PC-3 (cell line): ENCODE data around the gene PTPRN2. TPM values are rescaled to one million over a fixed set of nuclear protein-coding genes. Genes with fewer than 3 reads are reported as not detected.

Experiments
- ATAC-seq: fragments of 200-7000 bp; cut with Tn5 transposase; 2 replicates; pipeline ENCODE4 v1.9.1; 2020; ENCODE audit warnings: mild to moderate bottlenecking, moderate library complexity
- BruUV-seq: library from RNA; stranded (reverse); fragments of 400-500 nt; replicated peaks from 2 replicates; lab custom pipeline; 2021; lab: Mats Ljungman, UMichigan
- CTCF ChIA-PET: fragments of 300-600 bp; sonication (Branson Sonifier 250); formaldehyde crosslinking; loops from one replicate; lab custom pipeline; 2022; ENCODE audit warnings: antibody characterized with exemption; lab: Charles Lee
- POLR2A ChIA-PET: fragments of 300-600 bp; sonication (Branson Sonifier 250); formaldehyde crosslinking; loops from one replicate; lab custom pipeline; 2022; ENCODE audit warnings: antibody characterized with exemption; ENCODE audit not compliant: unreplicated experiment; lab: Charles Lee
- DNase-seq: peaks from one replicate; pipeline ENCODE4 v3.0.0-alpha.2; 2015
- H2AFZ ChIP-seq: fragments of 300-600 bp; sonication (generic); 2 replicates; pipeline ENCODE4 v1.6.0; 2016; ENCODE audit warnings: antibody characterized with exemption, low read length
- H3F3A ChIP-seq: fragments of 300-600 bp; sonication (generic); one replicate; pipeline ENCODE4 v1.6.0; 2017; ENCODE audit warnings: antibody characterized with exemption, low read length, control low read depth, mild to moderate bottlenecking; ENCODE audit not compliant: unreplicated experiment
- H3K27ac ChIP-seq: fragments of 300-600 bp; sonication (generic); 2 replicates; pipeline ENCODE4 v1.5.1; 2016; ENCODE audit warnings: mild to moderate bottlenecking, low read length
- H3K27me3 ChIP-seq: fragments of 300-600 bp; sonication (generic); 2 replicates; pipeline ENCODE4 v1.6.1; 2016; ENCODE audit warnings: low read length, mixed read lengths
- H3K36me3 ChIP-seq: fragments of 300-600 bp; sonication (generic); 2 replicates; pipeline ENCODE4 v1.6.1; 2016; ENCODE audit warnings: low read depth, mixed run types, low read length, mixed read lengths
- H3K4me1 ChIP-seq: fragments of 300-600 bp; sonication (generic); 2 replicates; pipeline ENCODE4 v1.5.1; 2016; ENCODE audit warnings: low read length; ENCODE audit not compliant: insufficient read depth
- H3K4me2 ChIP-seq: fragments of 300-600 bp; sonication (generic); 2 replicates; pipeline ENCODE4 v1.6.0; 2016; ENCODE audit warnings: low read length
- H3K4me3 ChIP-seq: fragments of 300-600 bp; sonication (generic); 2 replicates; pipeline ENCODE4 v1.5.1; 2016; ENCODE audit warnings: mild to moderate bottlenecking, low read length, mixed read lengths
- H3K79me2 ChIP-seq: fragments of 300-600 bp; sonication (generic); 2 replicates; pipeline ENCODE4 v1.6.1; 2017; ENCODE audit warnings: low read length, mixed read lengths
- H3K9ac ChIP-seq: fragments of 300-600 bp; sonication (generic); 2 replicates; pipeline ENCODE4 v1.6.0; 2016; ENCODE audit warnings: mild to moderate bottlenecking, low read length
- H3K9me2 ChIP-seq: fragments of 300-600 bp; sonication (generic); replicated peaks from 2 replicates; pipeline ENCODE4 v1.6.1; 2016; ENCODE audit warnings: mixed run types, low read length, mixed read lengths
- H3K9me3 ChIP-seq: fragments of 300-600 bp; sonication (generic); 2 replicates; pipeline ENCODE4 v1.6.1; 2016; ENCODE audit warnings: low read length, mixed read lengths
- H4K20me1 ChIP-seq: fragments of 300-600 bp; sonication (generic); 2 replicates; pipeline ENCODE4 v1.6.1; 2016; ENCODE audit warnings: low read length, mixed read lengths
- EZH2 ChIP-seq: fragments of 300-600 bp; sonication (generic); IDR thresholded peaks from one replicate; pipeline ENCODE4 v1.6.1; 2017; ENCODE audit warnings: antibody characterized with exemption, mild to moderate bottlenecking, low read length; ENCODE audit not compliant: unreplicated experiment
- EZH2phosphoT487 ChIP-seq: fragments of 300-600 bp; sonication (generic); IDR thresholded peaks from 2 replicates; pipeline ENCODE4 v1.6.1; 2018; ENCODE audit warnings: mild to moderate bottlenecking, antibody characterized with exemption, low read length, borderline replicate concordance
- intact Hi-C: fragments of 100-400 bp; cut with micrococcal nuclease; formaldehyde crosslinking; loops from 2 replicates; pipeline ENCODE4 v1.9.0; 2023
- total RNA-seq: library from RNA; depleted of rRNA; stranded (reverse); fragments of >200 nt; gene quantifications from 2 replicates; pipeline ENCODE4 v1.2.3, GENCODE V29; 2014
- TF ChIP-seq, protein P1 (sequence below): fragments of 300-600 bp; sonication (generic); conservative IDR thresholded peaks from 2 replicates; pipeline ENCODE4 v1.5.1; 2017; ENCODE audit warnings: antibody characterized with exemption, low read depth, mild to moderate bottlenecking, low read length

PTPRN2 gene
- total RNA-seq, 1 experiment from 2014 or later: 3.2 TPM

GRCh38 chr7:157661611-157661975, 926.0 kb downstream of the PTPRN2 start:
- Histone ChIP-seq H3F3A (no peaks in the 10 kb centered on the region), H3K27ac (no peak overlapping the region), H3K79me2 (no peaks in the 10 kb centered on the region), H3K36me3 (no peaks in the 10 kb centered on the region), H3K9me3 (no peaks in the 10 kb centered on the region), H3K4me1 (no peaks in the 10 kb centered on the region), H3K4me3 (no peak overlapping the region), H3K9ac (no peak overlapping the region), H3K27me3 (no peaks in the 10 kb centered on the region), H4K20me1 (no peaks in the 10 kb centered on the region), H3K9me2 (no peaks in the 10 kb centered on the region), H2AFZ (no peak overlapping the region), H3K4me2 (no peak overlapping the region)
- no peak for TF ChIP-seq EZH2
- TF ChIP-seq, protein P1, sequence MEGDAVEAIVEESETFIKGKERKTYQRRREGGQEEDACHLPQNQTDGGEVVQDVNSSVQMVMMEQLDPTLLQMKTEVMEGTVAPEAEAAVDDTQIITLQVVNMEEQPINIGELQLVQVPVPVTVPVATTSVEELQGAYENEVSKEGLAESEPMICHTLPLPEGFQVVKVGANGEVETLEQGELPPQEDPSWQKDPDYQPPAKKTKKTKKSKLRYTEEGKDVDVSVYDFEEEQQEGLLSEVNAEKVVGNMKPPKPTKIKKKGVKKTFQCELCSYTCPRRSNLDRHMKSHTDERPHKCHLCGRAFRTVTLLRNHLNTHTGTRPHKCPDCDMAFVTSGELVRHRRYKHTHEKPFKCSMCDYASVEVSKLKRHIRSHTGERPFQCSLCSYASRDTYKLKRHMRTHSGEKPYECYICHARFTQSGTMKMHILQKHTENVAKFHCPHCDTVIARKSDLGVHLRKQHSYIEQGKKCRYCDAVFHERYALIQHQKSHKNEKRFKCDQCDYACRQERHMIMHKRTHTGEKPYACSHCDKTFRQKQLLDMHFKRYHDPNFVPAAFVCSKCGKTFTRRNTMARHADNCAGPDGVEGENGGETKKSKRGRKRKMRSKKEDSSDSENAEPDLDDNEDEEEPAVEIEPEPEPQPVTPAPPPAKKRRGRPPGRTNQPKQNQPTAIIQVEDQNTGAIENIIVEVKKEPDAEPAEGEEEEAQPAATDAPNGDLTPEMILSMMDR: no peak
- POLR2A ChIA-PET: no interaction called here
- ATAC-seq: no peak
- CTCF ChIA-PET: no interaction called here
- no TSS peak for BruUV-seq
- intact Hi-C loops: no loop called here
- DNase-seq: no peak

DNA sequence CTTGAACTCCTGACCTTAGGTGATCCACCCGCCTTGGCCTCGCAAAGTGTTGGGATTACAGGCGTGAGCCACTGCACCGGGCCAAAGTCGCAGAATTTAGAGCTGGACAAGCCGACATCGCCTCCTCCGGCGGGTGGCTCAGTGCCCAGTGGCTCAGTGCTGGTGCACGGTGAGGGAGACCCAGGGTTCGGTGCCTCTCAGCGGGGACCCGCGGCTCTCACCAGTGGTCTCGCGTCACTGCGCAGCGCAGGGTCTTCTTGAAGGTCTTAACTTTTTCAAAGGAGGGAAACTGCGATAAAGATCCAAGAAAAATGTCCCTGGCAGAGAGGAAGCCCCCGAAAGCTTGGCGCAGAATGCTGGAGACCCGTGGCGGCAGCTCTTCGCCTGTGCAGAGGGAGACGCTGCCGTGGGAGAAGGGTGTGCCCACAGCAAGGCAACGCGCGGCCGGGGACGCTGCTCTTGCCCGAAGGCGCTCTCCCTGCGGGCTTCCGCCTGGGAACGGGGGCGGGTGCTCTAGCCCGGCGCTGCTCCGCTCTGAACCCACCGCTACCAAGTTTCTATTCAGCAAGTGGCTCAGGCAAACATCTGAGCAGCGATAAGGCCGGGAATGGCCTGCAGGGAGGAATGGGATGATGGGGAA, 926.5 kb downstream of the PTPRN2 start:
- ATAC-seq (no peak), DNase-seq (no peak)
- ChIA-PET CTCF (no interaction called here), POLR2A (no interaction called here)
- Histone ChIP-seq H3F3A (no peaks in the 10 kb centered on the region), H3K9me2 (no peaks in the 10 kb centered on the region), H3K9ac (no peak overlapping the region), H3K9me3 (no peaks in the 10 kb centered on the region), H3K4me1 (no peaks in the 10 kb centered on the region), H2AFZ (no peak overlapping the region), H3K79me2 (no peaks in the 10 kb centered on the region), H3K36me3 (no peaks in the 10 kb centered on the region), H3K27me3 (no peaks in the 10 kb centered on the region), H3K27ac (no peak overlapping the region), H4K20me1 (no peaks in the 10 kb centered on the region), H3K4me2 (no peak overlapping the region), H3K4me3 (no peak overlapping the region)
- intact Hi-C loops: no loop called here
- BruUV-seq: no TSS peak
- TF ChIP-seq EZH2phosphoT487 (no peak), EZH2 (no peak)
- TF ChIP-seq, protein P1: no peak

DNA sequence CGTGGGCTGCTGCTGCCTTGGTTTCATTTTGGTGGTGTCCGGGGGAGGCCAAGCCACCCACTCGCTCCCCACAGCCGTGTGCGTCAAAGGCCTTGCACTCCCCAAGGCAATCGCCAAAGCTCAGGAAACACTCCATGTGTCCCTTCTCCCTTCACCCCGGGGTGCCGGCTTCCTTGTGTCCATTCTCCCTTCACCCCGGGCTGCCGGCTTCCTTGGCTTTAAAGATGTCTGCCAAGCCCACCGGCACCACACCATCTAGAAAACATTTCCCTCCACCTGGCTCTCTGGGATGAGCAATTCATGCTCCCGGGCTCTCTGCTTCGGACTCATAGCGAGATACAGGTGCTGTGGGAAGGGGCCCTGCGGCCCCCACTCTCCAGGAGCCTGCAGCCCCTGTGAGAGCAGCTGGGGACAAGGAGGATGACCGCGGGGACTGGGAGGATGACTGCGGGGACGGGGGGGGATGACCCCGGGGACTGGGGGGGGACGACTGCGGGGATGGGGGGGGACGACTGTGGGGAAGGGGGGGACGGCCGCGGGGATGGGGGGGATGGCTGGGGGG, 928.7 kb downstream of the PTPRN2 start:
- no peaks in the 10 kb centered on the region for H3K4me1 ChIP-seq
- no peak overlapping the region for H2AFZ ChIP-seq
- no peaks in the 10 kb centered on the region for H3F3A ChIP-seq
- no peaks in the 10 kb centered on the region for H3K79me2 ChIP-seq
- H3K27me3 ChIP-seq: no peaks in the 10 kb centered on the region
- DNase-seq (no peak), ATAC-seq (no peak)
- no peaks in the 10 kb centered on the region for H3K9me2 ChIP-seq
- no peak overlapping the region for H3K4me2 ChIP-seq
- no peaks in the 10 kb centered on the region for H3K36me3 ChIP-seq
- CTCF ChIA-PET: no interaction called here
- H3K9me3 ChIP-seq: no peaks in the 10 kb centered on the region
- no peaks in the 10 kb centered on the region for H4K20me1 ChIP-seq
- H3K27ac ChIP-seq: no peak overlapping the region
- no TSS peak for BruUV-seq
- no peak overlapping the region for H3K9ac ChIP-seq
- TF ChIP-seq, protein P1: no peak
- TF ChIP-seq EZH2 (no peak), EZH2phosphoT487 (no peak)
- intact Hi-C loops: no loop called here
- H3K4me3 ChIP-seq: no peak overlapping the region
- POLR2A ChIA-PET: no interaction called here
